HepG2 (cell line): ENCODE data around the gene ZFYVE28.

Experiments used
- CEBPB ChIP-seq: IDR thresholded peaks from 2 replicates; pipeline ENCODE4 v1.6.1; 2011; ENCODE audit warnings: low read depth, low read length, improper control_type of control experiment, borderline replicate concordance
- CTCF ChIP-seq: sonication (generic); formaldehyde crosslinking; IDR thresholded peaks from 2 replicates; pipeline ENCODE4 v1.5.0; 2020; ENCODE audit warnings: mild to moderate bottlenecking, missing genetic modification reagents, moderate library complexity
- EP300 ChIP-seq, 3 experiments: sonication (generic) in 1 of 3; formaldehyde crosslinking in 1 of 3; IDR thresholded peaks; 2 replicates each; pipeline versions ENCODE4 v1.5.1 to v1.6.1; 2011 to 2020; ENCODE audit warnings: low read depth in 2 of 3, low read length in 2 of 3, borderline replicate concordance in 1 of 3, improper control_type of control experiment in 1 of 3, mild to moderate bottlenecking in 1 of 3, missing genetic modification reagents in 1 of 3, moderate library complexity in 1 of 3
- JUND ChIP-seq: sonication (generic); formaldehyde crosslinking; IDR thresholded peaks from 2 replicates; pipeline ENCODE4 v1.8.0; 2022; ENCODE audit warnings: mild to moderate bottlenecking, missing genetic modification reagents
- KLF13 ChIP-seq: sonication (generic); formaldehyde crosslinking; IDR thresholded peaks from 2 replicates; pipeline ENCODE4 v1.4.0; 2020; ENCODE audit warnings: mild to moderate bottlenecking, missing genetic modification reagents
- KLF16 ChIP-seq, 2 experiments: sonication (generic) in 1 of 2; formaldehyde crosslinking in 1 of 2; IDR thresholded peaks; 2 replicates each; pipeline versions ENCODE4 v1.6.1 to v1.8.0; 2016 to 2023; ENCODE audit warnings: missing genetic modification reagents in 2 of 2, missing compliant biosample characterization in 1 of 2
- NFYB ChIP-seq: sonication (generic); formaldehyde crosslinking; IDR thresholded peaks from 2 replicates; pipeline ENCODE4 v1.4.0; 2020; ENCODE audit warnings: missing genetic modification reagents
- STAG1 ChIP-seq: sonication (generic); formaldehyde crosslinking; IDR thresholded peaks from 2 replicates; pipeline ENCODE4 v1.4.0; 2020; ENCODE audit warnings: missing genetic modification reagents
- TAF1 ChIP-seq: sonication (generic); formaldehyde crosslinking; IDR thresholded peaks from 2 replicates; pipeline ENCODE4 v1.4.0; 2020; ENCODE audit warnings: missing genetic modification reagents
- ZNF281 ChIP-seq: sonication (generic); formaldehyde crosslinking; IDR thresholded peaks from 2 replicates; pipeline ENCODE4 v1.4.0; 2020; ENCODE audit warnings: missing genetic modification reagents, borderline replicate concordance

GRCh38 chr4:2462992-2463762 is 44.7 kb upstream of the ZFYVE28 start:
- TF ChIP-seq JUND (CRISPR knock-in tag) (no peak), EP300 (IDR thresholded peaks at IDR 0.05; ENCODE audit: low read depth in 2 of 2, low read length in 2 of 2) (no peak), EP300 (CRISPR knock-in tag; IDR thresholded peaks at IDR 0.05; ENCODE audit: borderline replicate concordance) (no peak), TAF1 (no peak), KLF13 (no peak), CEBPB (no peak), ZNF281 (CRISPR knock-in tag) (no peak), NFYB (CRISPR knock-in tag) (no peak), STAG1 (CRISPR knock-in tag) (no peak), CTCF (CRISPR knock-in tag) (no peak), KLF16 (CRISPR knock-in tag; IDR thresholded peaks at IDR 0.05) (no peak)
